Measurements from ENCODE around the gene CDKN1C.

Gene CDKN1C

GRCh38 chr11:2912498-2912897 is 26.9 kb upstream of the CDKN1C start (continued):
- TF ChIP-seq, protein P1, sequence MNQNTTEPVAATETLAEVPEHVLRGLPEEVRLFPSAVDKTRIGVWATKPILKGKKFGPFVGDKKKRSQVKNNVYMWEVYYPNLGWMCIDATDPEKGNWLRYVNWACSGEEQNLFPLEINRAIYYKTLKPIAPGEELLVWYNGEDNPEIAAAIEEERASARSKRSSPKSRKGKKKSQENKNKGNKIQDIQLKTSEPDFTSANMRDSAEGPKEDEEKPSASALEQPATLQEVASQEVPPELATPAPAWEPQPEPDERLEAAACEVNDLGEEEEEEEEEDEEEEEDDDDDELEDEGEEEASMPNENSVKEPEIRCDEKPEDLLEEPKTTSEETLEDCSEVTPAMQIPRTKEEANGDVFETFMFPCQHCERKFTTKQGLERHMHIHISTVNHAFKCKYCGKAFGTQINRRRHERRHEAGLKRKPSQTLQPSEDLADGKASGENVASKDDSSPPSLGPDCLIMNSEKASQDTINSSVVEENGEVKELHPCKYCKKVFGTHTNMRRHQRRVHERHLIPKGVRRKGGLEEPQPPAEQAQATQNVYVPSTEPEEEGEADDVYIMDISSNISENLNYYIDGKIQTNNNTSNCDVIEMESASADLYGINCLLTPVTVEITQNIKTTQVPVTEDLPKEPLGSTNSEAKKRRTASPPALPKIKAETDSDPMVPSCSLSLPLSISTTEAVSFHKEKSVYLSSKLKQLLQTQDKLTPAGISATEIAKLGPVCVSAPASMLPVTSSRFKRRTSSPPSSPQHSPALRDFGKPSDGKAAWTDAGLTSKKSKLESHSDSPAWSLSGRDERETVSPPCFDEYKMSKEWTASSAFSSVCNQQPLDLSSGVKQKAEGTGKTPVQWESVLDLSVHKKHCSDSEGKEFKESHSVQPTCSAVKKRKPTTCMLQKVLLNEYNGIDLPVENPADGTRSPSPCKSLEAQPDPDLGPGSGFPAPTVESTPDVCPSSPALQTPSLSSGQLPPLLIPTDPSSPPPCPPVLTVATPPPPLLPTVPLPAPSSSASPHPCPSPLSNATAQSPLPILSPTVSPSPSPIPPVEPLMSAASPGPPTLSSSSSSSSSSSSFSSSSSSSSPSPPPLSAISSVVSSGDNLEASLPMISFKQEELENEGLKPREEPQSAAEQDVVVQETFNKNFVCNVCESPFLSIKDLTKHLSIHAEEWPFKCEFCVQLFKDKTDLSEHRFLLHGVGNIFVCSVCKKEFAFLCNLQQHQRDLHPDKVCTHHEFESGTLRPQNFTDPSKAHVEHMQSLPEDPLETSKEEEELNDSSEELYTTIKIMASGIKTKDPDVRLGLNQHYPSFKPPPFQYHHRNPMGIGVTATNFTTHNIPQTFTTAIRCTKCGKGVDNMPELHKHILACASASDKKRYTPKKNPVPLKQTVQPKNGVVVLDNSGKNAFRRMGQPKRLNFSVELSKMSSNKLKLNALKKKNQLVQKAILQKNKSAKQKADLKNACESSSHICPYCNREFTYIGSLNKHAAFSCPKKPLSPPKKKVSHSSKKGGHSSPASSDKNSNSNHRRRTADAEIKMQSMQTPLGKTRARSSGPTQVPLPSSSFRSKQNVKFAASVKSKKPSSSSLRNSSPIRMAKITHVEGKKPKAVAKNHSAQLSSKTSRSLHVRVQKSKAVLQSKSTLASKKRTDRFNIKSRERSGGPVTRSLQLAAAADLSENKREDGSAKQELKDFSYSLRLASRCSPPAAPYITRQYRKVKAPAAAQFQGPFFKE (tag by site-specific recombination; IDR thresholded peaks at IDR 0.05; ENCODE audit: borderline replicate concordance): no peak
- TF ChIP-seq ZNF391 (tag by site-specific recombination; IDR thresholded peaks at IDR 0.05; ENCODE audit: borderline replicate concordance, low read depth): no peak
- no peak for TF ChIP-seq HOXA7 (CRISPR knock-in tag; IDR thresholded peaks at IDR 0.05; ENCODE audit: borderline replicate concordance)
- TF ChIP-seq TRIM28 (IDR thresholded peaks at IDR 0.05; ENCODE audit: borderline replicate concordance, low read length): no peak
- TF ChIP-seq, protein P2, sequence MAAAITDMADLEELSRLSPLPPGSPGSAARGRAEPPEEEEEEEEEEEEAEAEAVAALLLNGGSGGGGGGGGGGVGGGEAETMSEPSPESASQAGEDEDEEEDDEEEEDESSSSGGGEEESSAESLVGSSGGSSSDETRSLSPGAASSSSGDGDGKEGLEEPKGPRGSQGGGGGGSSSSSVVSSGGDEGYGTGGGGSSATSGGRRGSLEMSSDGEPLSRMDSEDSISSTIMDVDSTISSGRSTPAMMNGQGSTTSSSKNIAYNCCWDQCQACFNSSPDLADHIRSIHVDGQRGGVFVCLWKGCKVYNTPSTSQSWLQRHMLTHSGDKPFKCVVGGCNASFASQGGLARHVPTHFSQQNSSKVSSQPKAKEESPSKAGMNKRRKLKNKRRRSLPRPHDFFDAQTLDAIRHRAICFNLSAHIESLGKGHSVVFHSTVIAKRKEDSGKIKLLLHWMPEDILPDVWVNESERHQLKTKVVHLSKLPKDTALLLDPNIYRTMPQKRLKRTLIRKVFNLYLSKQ (tag by site-specific recombination; IDR thresholded peaks at IDR 0.05; ENCODE audit: borderline replicate concordance): no peak
- TF ChIP-seq, protein P3, sequence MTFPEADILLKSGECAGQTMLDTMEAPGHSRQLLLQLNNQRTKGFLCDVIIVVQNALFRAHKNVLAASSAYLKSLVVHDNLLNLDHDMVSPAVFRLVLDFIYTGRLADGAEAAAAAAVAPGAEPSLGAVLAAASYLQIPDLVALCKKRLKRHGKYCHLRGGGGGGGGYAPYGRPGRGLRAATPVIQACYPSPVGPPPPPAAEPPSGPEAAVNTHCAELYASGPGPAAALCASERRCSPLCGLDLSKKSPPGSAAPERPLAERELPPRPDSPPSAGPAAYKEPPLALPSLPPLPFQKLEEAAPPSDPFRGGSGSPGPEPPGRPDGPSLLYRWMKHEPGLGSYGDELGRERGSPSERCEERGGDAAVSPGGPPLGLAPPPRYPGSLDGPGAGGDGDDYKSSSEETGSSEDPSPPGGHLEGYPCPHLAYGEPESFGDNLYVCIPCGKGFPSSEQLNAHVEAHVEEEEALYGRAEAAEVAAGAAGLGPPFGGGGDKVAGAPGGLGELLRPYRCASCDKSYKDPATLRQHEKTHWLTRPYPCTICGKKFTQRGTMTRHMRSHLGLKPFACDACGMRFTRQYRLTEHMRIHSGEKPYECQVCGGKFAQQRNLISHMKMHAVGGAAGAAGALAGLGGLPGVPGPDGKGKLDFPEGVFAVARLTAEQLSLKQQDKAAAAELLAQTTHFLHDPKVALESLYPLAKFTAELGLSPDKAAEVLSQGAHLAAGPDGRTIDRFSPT (tag by site-specific recombination; IDR thresholded peaks at IDR 0.05): no peak; the same call in 1 of the 2 replicates
- no peak for TF ChIP-seq ZNF621 (tag by site-specific recombination; IDR thresholded peaks at IDR 0.05)
- TF ChIP-seq ZNF433 (tag by site-specific recombination; IDR thresholded peaks at IDR 0.05; ENCODE audit: low read depth): no peak
- TF ChIP-seq ZNF266 (tag by site-specific recombination; IDR thresholded peaks at IDR 0.05; ENCODE audit: low read depth): no peak
- no peak for TF ChIP-seq IKZF3 (tag by site-specific recombination; IDR thresholded peaks at IDR 0.05)
- TF ChIP-seq ZBTB11 (tag by site-specific recombination; conservative IDR thresholded peaks at IDR 0.05; ENCODE audit: low read depth): no peak
- TF ChIP-seq MEIS1 (CRISPR knock-in tag; IDR thresholded peaks at IDR 0.05; ENCODE audit: borderline replicate concordance): no peak
- no peak for TF ChIP-seq ZNF521 (tag by site-specific recombination; IDR thresholded peaks at IDR 0.05)
- no peak for TF ChIP-seq ZNF341 (tag by site-specific recombination; IDR thresholded peaks at IDR 0.05; ENCODE audit: low read depth)
- no peak for TF ChIP-seq ZNF529 (tag by site-specific recombination; IDR thresholded peaks at IDR 0.05; ENCODE audit: insufficient replicate concordance)
- TF ChIP-seq SCRT2 (tag by site-specific recombination; IDR thresholded peaks at IDR 0.05): no peak
- peak; percentile 52 for TF ChIP-seq ZNF398 (tag by site-specific recombination; IDR thresholded peaks at IDR 0.05)
- TF ChIP-seq SP2 (tag by site-specific recombination; IDR thresholded peaks at IDR 0.05): peak; percentile 69
- TF ChIP-seq ZSCAN30 (tag by site-specific recombination; IDR thresholded peaks at IDR 0.05): no peak
- 0 out of 2 replicates have a peak, but pooled peaks have one; percentile 33 for TF ChIP-seq KLF16 (tag by site-specific recombination; IDR thresholded peaks at IDR 0.05)
- TF ChIP-seq ZNF280D (tag by site-specific recombination; IDR thresholded peaks at IDR 0.05): no peak
